Measurements from ENCODE around the gene TRAPPC3L.

DNA sequence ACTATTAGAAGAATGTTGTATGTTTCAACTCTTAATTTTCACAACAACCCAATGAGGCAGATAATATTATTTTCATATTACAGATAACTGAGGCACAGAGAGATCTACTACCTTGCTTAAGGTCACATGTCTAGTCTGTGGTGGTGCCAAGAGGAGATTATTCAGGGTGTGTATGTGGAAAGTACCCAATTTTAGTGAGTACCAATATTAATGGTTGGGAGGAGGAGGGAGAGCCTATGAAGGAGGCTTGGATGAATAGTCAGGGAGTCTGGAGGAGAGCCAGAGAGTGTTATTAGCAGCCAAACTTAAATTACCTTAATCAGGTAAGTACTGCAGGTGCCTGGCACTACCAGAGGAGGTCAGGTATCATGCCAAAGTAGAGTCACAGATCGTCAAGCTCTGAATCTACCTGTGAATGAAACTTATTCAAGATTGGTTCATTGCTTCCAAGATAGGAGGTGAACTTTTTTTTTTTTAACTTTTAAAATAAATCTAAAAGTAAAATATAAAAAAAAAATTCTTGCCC is 95.2 kb downstream of the TRAPPC3L start:
- TF ChIP-seq, protein P1, sequence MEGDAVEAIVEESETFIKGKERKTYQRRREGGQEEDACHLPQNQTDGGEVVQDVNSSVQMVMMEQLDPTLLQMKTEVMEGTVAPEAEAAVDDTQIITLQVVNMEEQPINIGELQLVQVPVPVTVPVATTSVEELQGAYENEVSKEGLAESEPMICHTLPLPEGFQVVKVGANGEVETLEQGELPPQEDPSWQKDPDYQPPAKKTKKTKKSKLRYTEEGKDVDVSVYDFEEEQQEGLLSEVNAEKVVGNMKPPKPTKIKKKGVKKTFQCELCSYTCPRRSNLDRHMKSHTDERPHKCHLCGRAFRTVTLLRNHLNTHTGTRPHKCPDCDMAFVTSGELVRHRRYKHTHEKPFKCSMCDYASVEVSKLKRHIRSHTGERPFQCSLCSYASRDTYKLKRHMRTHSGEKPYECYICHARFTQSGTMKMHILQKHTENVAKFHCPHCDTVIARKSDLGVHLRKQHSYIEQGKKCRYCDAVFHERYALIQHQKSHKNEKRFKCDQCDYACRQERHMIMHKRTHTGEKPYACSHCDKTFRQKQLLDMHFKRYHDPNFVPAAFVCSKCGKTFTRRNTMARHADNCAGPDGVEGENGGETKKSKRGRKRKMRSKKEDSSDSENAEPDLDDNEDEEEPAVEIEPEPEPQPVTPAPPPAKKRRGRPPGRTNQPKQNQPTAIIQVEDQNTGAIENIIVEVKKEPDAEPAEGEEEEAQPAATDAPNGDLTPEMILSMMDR (IDR thresholded peaks at IDR 0.05), result no peak
- no peak for TF ChIP-seq POLR2A (IDR thresholded peaks at IDR 0.05)

Measured in body of pancreas (tissue), 4 donors.